A673 (cell line): ENCODE measurements around the gene SUCLA2.

Experiments
- CTCF ChIP-seq: fragments of 300-800, 200-600 bp; sonication (generic); conservative IDR thresholded peaks from 2 replicates; pipeline ENCODE4 v1.5.1; 2017; ENCODE audit warnings: low read depth, mild to moderate bottlenecking, antibody characterized with exemption, low read length, moderate library complexity, mixed read lengths
- EZH2 ChIP-seq: fragments of 200-600 bp; sonication (generic); IDR thresholded peaks from 2 replicates; pipeline ENCODE4 v1.6.1; 2017; ENCODE audit warnings: borderline replicate concordance, low read depth, mild to moderate bottlenecking, mixed read lengths, antibody characterized with exemption, low read length; ENCODE audit not compliant: poor library complexity, severe bottlenecking

GRCh38 chr13:47945738-47946137, 55.3 kb downstream of the SUCLA2 start:
- no peak for TF ChIP-seq CTCF
- no peak for TF ChIP-seq EZH2
